HepG2 (cell line): ENCODE data around the gene UNC5CL. TPM values are rescaled to one million over a fixed set of nuclear protein-coding genes. Genes with fewer than 3 reads are reported as not detected.

Experiments
- AHR ChIP-seq: IDR thresholded peaks from 2 replicates; pipeline ENCODE4 v1.6.1; 2018; ENCODE audit warnings: missing genetic modification reagents, missing compliant biosample characterization
- CBX1 ChIP-seq: IDR thresholded peaks from one replicate; pipeline ENCODE4 v1.6.1; 2016; ENCODE audit warnings: antibody characterized with exemption, low read depth
- CEBPB ChIP-seq: IDR thresholded peaks from 2 replicates; pipeline ENCODE4 v1.6.1; 2011; ENCODE audit warnings: low read depth, low read length, improper control_type of control experiment, borderline replicate concordance
- DNMT1 ChIP-seq: sonication (generic); formaldehyde crosslinking; IDR thresholded peaks from 2 replicates; pipeline ENCODE4 v1.5.1; 2020; ENCODE audit warnings: mild to moderate bottlenecking, missing genetic modification reagents
- E2F1 ChIP-seq: sonication (generic); formaldehyde crosslinking; IDR thresholded peaks from 2 replicates; pipeline ENCODE4 v1.5.0; 2020; ENCODE audit warnings: missing genetic modification reagents
- EHMT2 ChIP-seq: fragments of 200-600 bp; sonication (generic); IDR thresholded peaks from 2 replicates; pipeline ENCODE4 v1.7.0; 2017; ENCODE audit warnings: antibody characterized with exemption, low read depth, low read length, borderline replicate concordance
- EP300 ChIP-seq, 3 experiments: sonication (generic) in 1 of 3; formaldehyde crosslinking in 1 of 3; IDR thresholded peaks; 2 replicates each; pipeline versions ENCODE4 v1.5.1 to v1.6.1; 2011 to 2020; ENCODE audit warnings: low read depth in 2 of 3, low read length in 2 of 3, borderline replicate concordance in 1 of 3, improper control_type of control experiment in 1 of 3, mild to moderate bottlenecking in 1 of 3, missing genetic modification reagents in 1 of 3, moderate library complexity in 1 of 3
- MAFG ChIP-seq: sonication (generic); formaldehyde crosslinking; IDR thresholded peaks from 2 replicates; pipeline ENCODE4 v1.5.1; 2020; ENCODE audit warnings: mild to moderate bottlenecking, missing genetic modification reagents
- PITX1 ChIP-seq: sonication (generic); formaldehyde crosslinking; IDR thresholded peaks from 2 replicates; pipeline ENCODE4 v1.5.1; 2020; ENCODE audit warnings: mild to moderate bottlenecking, missing genetic modification reagents
- RFX5 ChIP-seq: IDR thresholded peaks from 2 replicates; pipeline ENCODE4 v1.6.1; 2011; ENCODE audit warnings: low read depth, low read length, improper control_type of control experiment
- SOX13 ChIP-seq, 3 experiments: fragments of 450-650 bp in 1 of 3; sonication (generic) in 1 of 3; formaldehyde crosslinking in 1 of 3; IDR thresholded peaks in 2 of 3; conservative IDR thresholded peaks in 1 of 3; 2 replicates each; pipeline versions ENCODE4 v1.5.0 to v1.6.1; 2016 to 2020; ENCODE audit warnings: antibody characterized with exemption in 1 of 3, mild to moderate bottlenecking in 1 of 3, missing compliant biosample characterization in 1 of 3, missing genetic modification reagents in 1 of 3, moderate library complexity in 1 of 3
- SP140L ChIP-seq: sonication (generic); formaldehyde crosslinking; IDR thresholded peaks from 2 replicates; pipeline ENCODE4 v1.4.0; 2020; ENCODE audit warnings: missing genetic modification reagents, borderline replicate concordance
- SSRP1 ChIP-seq: IDR thresholded peaks from 2 replicates; pipeline ENCODE4 v1.6.1; 2016; ENCODE audit warnings: control low read depth
- TFE3 ChIP-seq: IDR thresholded peaks from 2 replicates; pipeline ENCODE4 v1.6.1; 2016
- TRAFD1 ChIP-seq: sonication (generic); formaldehyde crosslinking; IDR thresholded peaks from 2 replicates; pipeline ENCODE4 v1.5.1; 2020; ENCODE audit warnings: missing genetic modification reagents, mild to moderate bottlenecking, borderline replicate concordance
- TRIM24 ChIP-seq: sonication (generic); formaldehyde crosslinking; IDR thresholded peaks from 2 replicates; pipeline ENCODE4 v1.8.0; 2022; ENCODE audit warnings: mild to moderate bottlenecking, missing genetic modification reagents
- ZKSCAN5 ChIP-seq: sonication (generic); formaldehyde crosslinking; IDR thresholded peaks from 2 replicates; pipeline ENCODE4 v1.5.1; 2020; ENCODE audit warnings: mild to moderate bottlenecking, missing genetic modification reagents
- ZNF232 ChIP-seq: sonication (generic); formaldehyde crosslinking; IDR thresholded peaks from 2 replicates; pipeline ENCODE4 v1.4.0; 2020; ENCODE audit warnings: missing genetic modification reagents, borderline replicate concordance
- ZNF567 ChIP-seq: sonication (generic); formaldehyde crosslinking; IDR thresholded peaks from 2 replicates; pipeline ENCODE4 v1.8.1; 2023; ENCODE audit warnings: mild to moderate bottlenecking, missing genetic modification reagents, borderline replicate concordance
- ZNF605 ChIP-seq: sonication (generic); formaldehyde crosslinking; IDR thresholded peaks from 2 replicates; pipeline ENCODE4 v1.8.0; 2022; ENCODE audit warnings: mild to moderate bottlenecking, missing genetic modification reagents
- ZNF770 ChIP-seq: sonication (generic); formaldehyde crosslinking; IDR thresholded peaks from 2 replicates; pipeline ENCODE4 v1.5.0; 2020; ENCODE audit warnings: mild to moderate bottlenecking, missing genetic modification reagents
- ZNF782 ChIP-seq: sonication (generic); formaldehyde crosslinking; IDR thresholded peaks from 2 replicates; pipeline ENCODE4 v1.4.0; 2020; ENCODE audit warnings: missing genetic modification reagents, mild to moderate bottlenecking, borderline replicate concordance
- ZNF790 ChIP-seq: sonication (generic); formaldehyde crosslinking; IDR thresholded peaks from 2 replicates; pipeline ENCODE4 v1.8.0; 2022; ENCODE audit warnings: missing genetic modification reagents, mild to moderate bottlenecking, borderline replicate concordance
- ZNF883 ChIP-seq: sonication (generic); formaldehyde crosslinking; IDR thresholded peaks from 2 replicates; pipeline ENCODE4 v1.5.1; 2020; ENCODE audit warnings: mild to moderate bottlenecking, missing genetic modification reagents; ENCODE audit errors: not compliant biosample characterization
- ZSCAN20 ChIP-seq: sonication (generic); formaldehyde crosslinking; IDR thresholded peaks from 2 replicates; pipeline ENCODE4 v1.4.0; 2020; ENCODE audit warnings: missing genetic modification reagents, mild to moderate bottlenecking, borderline replicate concordance
- polyA plus RNA-seq, 8 experiments: library from polyadenylated mRNA; depleted of rRNA in 3 of 8; stranded (reverse) in 7 of 8; unstranded in 1 of 8; fragments of >200 nt; fragmentation: Illumina TruSeq in 4 of 8; extraction: Trizol in 4 of 8; gene quantifications; 2 replicates each; pipeline versions ENCODE4 v1.2.1 to v1.2.3, GENCODE V29; 2011 to 2016; ENCODE audit warnings: low read depth in 4 of 8, missing spikeins in 1 of 8, mixed read lengths in 1 of 8; ENCODE audit not compliant: insufficient read depth in 1 of 8
- total RNA-seq, 5 experiments: library from RNA; depleted of rRNA; stranded (reverse); fragments of >200 nt; fragmentation: Illumina TruSeq; extraction: Trizol; gene quantifications; 2 replicates each; pipeline ENCODE4 v1.2.3, GENCODE V29; 2016; ENCODE audit warnings: low read depth in 1 of 5

UNC5CL gene
- total and polyA plus RNA-seq, 2 of the 13 experiments (the other 11 are each of a cell fraction or from before 2014, with no cell fraction given): 2.4 to 2.5 TPM

GRCh38 chr6:40999569-40999968 lies 39.5 kb downstream of the UNC5CL start (continued):
- TF ChIP-seq ZNF232 (CRISPR knock-in tag): no peak
- no peak for TF ChIP-seq CBX1
- TF ChIP-seq AHR (CRISPR knock-in tag): no peak
- TF ChIP-seq RFX5: no peak
- no peak for TF ChIP-seq CEBPB
- no peak for TF ChIP-seq PITX1 (CRISPR knock-in tag)
- no peak; the same call in 1 of the 2 replicates for TF ChIP-seq ZNF782 (CRISPR knock-in tag)
- no peak for TF ChIP-seq ZSCAN20 (CRISPR knock-in tag)
- no peak for TF ChIP-seq E2F1 (CRISPR knock-in tag)
- no peak for TF ChIP-seq ZNF567
- no peak for TF ChIP-seq ZNF883 (CRISPR knock-in tag)
- TF ChIP-seq ZKSCAN5 (CRISPR knock-in tag): peak; percentile 94
- no peak for TF ChIP-seq ZNF605 (CRISPR knock-in tag)
- peak in 1 of 2 experiments; percentile 6; a peak in 1 of 4 replicates for TF ChIP-seq EP300 (IDR thresholded peaks at IDR 0.05; ENCODE audit: low read depth in 2 of 2, low read length in 2 of 2)
- TF ChIP-seq EP300 (CRISPR knock-in tag; IDR thresholded peaks at IDR 0.05; ENCODE audit: borderline replicate concordance): no peak
- no peak for TF ChIP-seq SOX13 (IDR thresholded peaks at IDR 0.05)
- peak in 1 of 2 experiments; percentile 47; a peak in 1 of 4 replicates for TF ChIP-seq SOX13 (CRISPR knock-in tag; conservative IDR thresholded peaks at IDR 0.05 in 1 of 2, IDR thresholded peaks at IDR 0.05 in 1 of 2)
- TF ChIP-seq EHMT2: no peak
- TF ChIP-seq SP140L (CRISPR knock-in tag): no peak
- no peak for TF ChIP-seq TRAFD1 (CRISPR knock-in tag)
- no peak for TF ChIP-seq ZNF770
- TF ChIP-seq SSRP1: no peak
- TF ChIP-seq MAFG (CRISPR knock-in tag): no peak
- TF ChIP-seq TFE3: 0 out of 2 replicates have a peak, but pooled peaks have one; percentile 20
- TF ChIP-seq ZNF790 (CRISPR knock-in tag): no peak
- no peak for TF ChIP-seq TRIM24
- TF ChIP-seq DNMT1: no peak
